ENCODE measurements around the gene LCE2B. TPM values are rescaled to one million over a fixed set of nuclear protein-coding genes. Genes with fewer than 3 reads are reported as not detected.

The LCE2B gene
- total and polyA plus RNA-seq, 2 donors (not counting 3 experiments of a cell fraction or from before 2014, with no cell fraction given) = not detected

DNA sequence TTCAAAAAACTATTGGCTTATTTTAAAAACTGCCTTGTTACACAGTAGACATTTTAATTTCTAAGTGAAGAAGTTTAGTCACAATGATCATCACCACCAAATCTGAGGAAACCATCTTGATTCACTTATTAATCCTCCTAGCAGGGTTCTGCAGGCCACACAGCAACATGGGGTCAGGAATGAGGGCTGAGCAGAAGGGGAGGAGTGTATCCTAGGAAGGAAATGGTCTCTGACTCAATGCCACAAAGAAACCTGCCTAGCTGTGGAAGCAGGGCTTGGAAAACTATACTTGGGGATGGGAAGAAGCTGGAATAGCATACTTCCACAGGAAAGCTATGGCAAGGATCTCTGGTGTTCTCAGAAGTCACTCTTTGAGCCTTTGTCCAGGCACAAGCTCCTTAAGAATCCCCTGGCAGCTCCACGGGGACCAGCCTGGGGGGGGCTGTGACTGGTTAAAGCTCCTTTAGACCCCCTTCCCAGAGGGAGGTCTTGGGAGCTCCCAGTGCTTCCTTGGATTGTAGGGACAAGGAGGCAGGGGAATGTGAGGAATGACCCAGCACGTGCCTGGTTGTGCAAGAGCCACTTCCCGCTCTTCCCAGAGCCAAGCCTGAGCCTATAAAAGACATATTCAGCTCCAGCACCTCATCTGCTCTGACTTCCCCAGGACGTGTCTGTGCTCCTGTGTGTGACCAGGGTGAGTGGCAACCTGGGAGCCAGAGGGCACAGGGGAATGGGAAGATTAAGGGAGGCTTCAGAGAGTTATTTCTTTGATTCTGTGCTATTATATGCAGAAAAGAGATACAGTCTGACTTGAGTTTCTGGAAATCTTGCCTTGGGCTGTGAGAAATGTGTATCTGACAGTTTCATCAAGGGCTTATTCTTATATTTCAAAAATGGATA is 12.0 kb downstream of the LCE2B start, which contains the start of gene LCE2A:
Gene LCE2A (plus strand): TSS at position 645 of the 900 bp plus-strand sequence. CDS start 557 bp downstream, outside the sequence.
- no peaks in the 10 kb centered on the region for H4K20me1 ChIP-seq (replicated peaks; ENCODE audit: control insufficient read depth, extremely low read depth, insufficient read depth, low read length)
- H3K79me2 ChIP-seq (ENCODE audit: control insufficient read depth, insufficient read depth, low read length) = no peaks in the 10 kb centered on the region
- no peaks in the 10 kb centered on the region for H3K9me3 ChIP-seq (replicated peaks; ENCODE audit: control insufficient read depth, insufficient read depth, low read length)
- H3K4me1 ChIP-seq (ENCODE audit: control insufficient read depth, extremely low read depth, insufficient read depth, low read length) = no peaks in the 10 kb centered on the region
- DNase-seq (ENCODE audit: low read depth, low spot score) (no peak), FAIRE-seq (no peak)
- intact Hi-C loops (cut with micrococcal nuclease) (no loop called here), dilution Hi-C loops (cut with MboI; ENCODE audit: extremely low pct_ligation_motif_present, low sequenced_read_pairs) (no loop called here)
- H3K4me3 ChIP-seq (replicated peaks in 1 of 3; ENCODE audit: insufficient read depth in 1 of 3, low read depth in 1 of 3, low read length in 3 of 3) = no peak within 1 kb of the TSS
- H3K4me2 ChIP-seq (ENCODE audit: insufficient read depth, low read length) = no peak within 1 kb of the TSS
- no peaks in the 10 kb centered on the region for H3K9me1 ChIP-seq (replicated peaks; ENCODE audit: control insufficient read depth, extremely low read depth, insufficient read depth, low read length)
- H3K27ac ChIP-seq (ENCODE audit: insufficient read depth, low read depth, low read length) = no peak within 1 kb of the TSS
- H2AFZ ChIP-seq (ENCODE audit: low read depth, low read length) = no peak within 1 kb of the TSS
- CTCF ChIA-PET = no interaction called here
- POLR2A ChIA-PET = interaction anchor here (0.8 kb wide), 1 partner anchor 173 kb away, joined by 3 read pairs; no protein-coding TSS in a partner anchor
- H3K36me3 ChIP-seq (ENCODE audit: control insufficient read depth in 2 of 2, extremely low read depth in 1 of 2, insufficient read depth in 2 of 2, low read length in 2 of 2) = no peaks in the 10 kb centered on the region
- TF ChIP-seq, protein P1, sequence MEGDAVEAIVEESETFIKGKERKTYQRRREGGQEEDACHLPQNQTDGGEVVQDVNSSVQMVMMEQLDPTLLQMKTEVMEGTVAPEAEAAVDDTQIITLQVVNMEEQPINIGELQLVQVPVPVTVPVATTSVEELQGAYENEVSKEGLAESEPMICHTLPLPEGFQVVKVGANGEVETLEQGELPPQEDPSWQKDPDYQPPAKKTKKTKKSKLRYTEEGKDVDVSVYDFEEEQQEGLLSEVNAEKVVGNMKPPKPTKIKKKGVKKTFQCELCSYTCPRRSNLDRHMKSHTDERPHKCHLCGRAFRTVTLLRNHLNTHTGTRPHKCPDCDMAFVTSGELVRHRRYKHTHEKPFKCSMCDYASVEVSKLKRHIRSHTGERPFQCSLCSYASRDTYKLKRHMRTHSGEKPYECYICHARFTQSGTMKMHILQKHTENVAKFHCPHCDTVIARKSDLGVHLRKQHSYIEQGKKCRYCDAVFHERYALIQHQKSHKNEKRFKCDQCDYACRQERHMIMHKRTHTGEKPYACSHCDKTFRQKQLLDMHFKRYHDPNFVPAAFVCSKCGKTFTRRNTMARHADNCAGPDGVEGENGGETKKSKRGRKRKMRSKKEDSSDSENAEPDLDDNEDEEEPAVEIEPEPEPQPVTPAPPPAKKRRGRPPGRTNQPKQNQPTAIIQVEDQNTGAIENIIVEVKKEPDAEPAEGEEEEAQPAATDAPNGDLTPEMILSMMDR (IDR thresholded peaks at IDR 0.05; ENCODE audit: extremely low read depth in 1 of 2, insufficient read depth in 1 of 2, low read depth in 1 of 2, low read length in 2 of 2) = no peak
- TF ChIP-seq POLR2A (IDR thresholded peaks at IDR 0.05; ENCODE audit: low read depth, low read length) (no peak), JUN (IDR thresholded peaks at IDR 0.05; ENCODE audit: borderline replicate concordance, insufficient read depth, insufficient read length, low read depth) (no peak), POLR2AphosphoS5 (IDR thresholded peaks at IDR 0.05; ENCODE audit: insufficient read depth, low read depth, low read length) (no peak), FOS (IDR thresholded peaks at IDR 0.05; ENCODE audit: borderline replicate concordance, insufficient read depth, low read length) (peak; percentile 33)
- TF ChIP-seq, protein P2, sequence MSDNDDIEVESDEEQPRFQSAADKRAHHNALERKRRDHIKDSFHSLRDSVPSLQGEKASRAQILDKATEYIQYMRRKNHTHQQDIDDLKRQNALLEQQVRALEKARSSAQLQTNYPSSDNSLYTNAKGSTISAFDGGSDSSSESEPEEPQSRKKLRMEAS (IDR thresholded peaks at IDR 0.05; ENCODE audit: insufficient read depth, insufficient read length) = no peak
- no TSS peak for BruUV-seq (replicated peaks)
- no peak within 1 kb of the TSS for H3K9ac ChIP-seq (replicated peaks; ENCODE audit: extremely low read depth, insufficient read depth, low read length)
- no peaks in the 10 kb centered on the region for H3K27me3 ChIP-seq (ENCODE audit: control insufficient read depth in 2 of 2, insufficient read depth in 2 of 2, low read length in 2 of 2)

Measured in endothelial cell of umbilical vein (primary cell).